Stimulated activated CD4-positive, alpha-beta T cell treated with anti-CD3 and anti-CD28 coated beads, Interleukin-4, amount 100 ng/mL, for 24 hours (primary cell): ENCODE data around the gene RBPJ.
A peak's percentile ranks its signal among the peaks of the same experiment; 100 is the strongest.
"Not testable (repeated sequence)": the region's sequence is repeated elsewhere in the genome, so short reads cannot be mapped to it uniquely, and the experiment has no call there.

ENCODE experiments used
- DNase-seq: peaks from one replicate; pipeline ENCODE4 v3.0.0-alpha.2; 2020

Gene RBPJ

GRCh38 chr4:26343038-26343398 is 22.2 kb downstream of the RBPJ start:
- DNase-seq, result no peak

DNA sequence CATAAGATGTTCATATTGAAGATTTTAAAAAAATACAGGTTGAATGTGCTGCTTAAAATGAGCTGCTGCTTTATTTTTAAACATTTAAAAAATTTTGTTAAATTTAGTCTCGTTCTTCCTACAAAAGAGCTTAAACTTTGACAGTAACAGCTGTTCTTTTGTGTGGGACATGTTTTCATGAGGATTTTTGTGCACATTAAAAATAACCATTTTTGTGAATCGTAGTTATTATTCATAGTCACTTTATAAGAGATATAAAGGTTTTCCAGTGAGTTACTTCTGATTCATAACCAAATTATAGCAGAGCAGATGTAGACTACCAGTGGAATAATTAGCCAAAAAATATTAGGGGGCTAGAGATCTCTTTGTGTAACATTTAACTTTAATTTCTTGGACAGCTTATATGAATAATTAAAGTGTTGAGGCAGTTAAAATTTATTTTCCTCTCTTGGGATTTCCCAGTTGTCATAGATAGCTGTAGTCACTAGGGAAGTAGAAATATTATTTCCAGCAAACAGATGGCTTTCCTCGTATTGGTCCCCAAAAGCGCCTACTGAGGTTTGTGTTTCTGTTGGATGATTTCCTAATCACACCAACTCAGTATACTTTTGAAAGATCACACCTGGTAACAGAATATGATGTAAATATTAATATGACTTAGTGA is 24.2 kb downstream of the RBPJ start:
- DNase-seq, result no peak

- no peak for DNase-seq
Observed at GRCh38 chr4:26345565-26345938, 24.7 kb downstream of the RBPJ start.

- DNase-seq, result no peak
Observed at GRCh38 chr4:26346203-26346620, 25.4 kb downstream of the RBPJ start.

DNA sequence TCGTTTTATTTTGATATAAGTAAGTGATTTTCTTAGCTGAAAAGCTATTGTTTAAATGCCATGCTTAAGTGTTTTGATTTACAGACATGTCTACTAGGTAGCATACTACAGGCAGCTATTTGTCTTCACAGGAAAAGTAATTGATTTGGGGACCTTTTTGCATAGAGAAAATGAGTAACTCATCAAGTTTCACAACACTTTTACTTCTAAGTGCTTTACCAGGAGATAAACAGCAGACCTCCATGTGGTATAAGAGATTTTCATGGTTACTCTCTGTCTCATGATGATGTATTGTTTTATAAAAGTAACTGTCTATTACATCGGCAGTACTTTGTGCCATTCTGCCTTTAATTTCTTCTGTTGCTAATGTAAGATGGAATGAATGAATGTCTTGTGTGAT is 28.7 kb downstream of the RBPJ start:
- DNase-seq, result no peak

- DNase-seq, result no peak
Observed at GRCh38 chr4:26351685-26352084, 30.9 kb downstream of the RBPJ start.

GRCh38 chr4:26354491-26354890 is 33.7 kb downstream of the RBPJ start:
- no peak for DNase-seq

- no peak for DNase-seq
Observed at GRCh38 chr4:26355392-26356052, 34.7 kb downstream of the RBPJ start.

GRCh38 chr4:26356081-26356501 is 35.3 kb downstream of the RBPJ start:
- DNase-seq, result no peak

- not testable (repeated sequence) for DNase-seq
Observed at GRCh38 chr4:26359521-26359920, 38.7 kb downstream of the RBPJ start.

- DNase-seq, result no peak
Observed at GRCh38 chr4:26360273-26360672, 39.5 kb downstream of the RBPJ start.

- DNase-seq, result no peak
Observed at GRCh38 chr4:26360864-26361263, 40.0 kb downstream of the RBPJ start.

GRCh38 chr4:26361297-26361696 is 40.5 kb downstream of the RBPJ start:
- no peak for DNase-seq

GRCh38 chr4:26362745-26363439 is 42.1 kb downstream of the RBPJ start:
- no peak for DNase-seq

DNA sequence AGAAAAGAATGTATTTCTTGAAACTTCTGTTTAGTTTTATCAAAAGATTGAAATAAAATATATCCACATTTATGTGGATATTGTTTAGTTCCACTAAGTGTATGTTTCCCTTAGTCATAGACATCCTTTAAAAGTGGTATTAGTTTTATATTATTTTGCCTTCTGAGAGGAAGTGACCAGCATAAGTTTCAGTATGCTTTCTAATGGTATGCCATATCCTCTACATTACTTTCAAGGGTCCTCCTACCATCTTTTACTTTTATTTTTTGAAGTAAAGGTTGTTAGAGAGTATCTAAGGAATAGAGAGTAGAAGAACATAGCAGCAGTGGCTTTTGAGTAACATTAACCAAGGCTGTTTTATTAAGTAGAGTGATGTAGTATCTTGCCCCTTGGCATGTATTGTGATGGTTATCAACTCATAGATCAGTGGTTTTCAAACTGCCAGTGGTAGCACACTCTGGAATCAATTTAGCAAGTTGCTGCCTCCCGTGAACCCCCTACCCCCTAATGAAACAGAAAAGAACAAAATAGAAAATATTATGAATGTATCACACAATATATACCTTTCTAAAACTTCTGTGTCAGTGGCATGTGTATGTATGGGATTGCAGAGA is 44.8 kb downstream of the RBPJ start:
- DNase-seq, result no peak

- DNase-seq, result no peak
Observed at GRCh38 chr4:26367811-26368210, 47.0 kb downstream of the RBPJ start.

DNA sequence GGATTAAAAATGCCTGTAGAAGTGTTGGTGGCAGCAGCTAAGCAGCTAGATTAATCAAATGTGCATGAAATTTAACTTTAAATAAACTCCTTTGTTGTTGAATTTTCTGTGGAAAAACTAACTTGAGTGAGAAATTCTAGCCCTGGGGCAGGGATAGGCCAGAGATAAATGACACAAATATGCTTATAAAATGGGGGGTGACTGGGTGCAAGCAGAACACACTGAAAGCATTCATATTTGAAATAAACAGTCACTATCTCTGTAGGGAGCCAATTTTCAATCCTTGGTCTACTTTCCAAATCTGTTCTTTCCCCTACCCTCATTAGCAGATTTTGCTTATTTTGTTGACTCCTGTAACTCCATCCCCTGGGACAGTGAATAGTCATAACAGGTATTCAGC is 47.9 kb downstream of the RBPJ start:
- DNase-seq, result no peak

DNA sequence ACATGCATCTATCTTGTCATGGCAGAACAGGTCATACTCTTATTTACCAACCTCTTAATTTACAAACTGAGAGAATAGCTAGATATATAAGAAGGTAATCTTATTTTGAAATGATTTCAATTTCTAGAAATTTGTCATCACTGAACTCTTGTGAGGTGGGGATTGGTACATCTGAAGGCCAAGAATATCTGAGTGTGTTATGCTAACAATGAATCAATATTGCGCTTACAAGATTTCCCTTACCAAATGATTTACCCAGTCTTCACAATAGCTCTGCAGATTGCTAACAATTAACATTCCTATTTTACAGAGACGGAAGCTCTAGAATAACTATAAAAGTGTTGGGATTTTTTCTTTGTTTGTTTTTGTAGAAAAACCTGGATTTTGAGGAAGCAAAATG is 48.3 kb downstream of the RBPJ start:
- no peak for DNase-seq

- DNase-seq, result no peak
Observed at GRCh38 chr4:26369581-26369980, 48.8 kb downstream of the RBPJ start.

- DNase-seq, result no peak
Observed at GRCh38 chr4:26372076-26372475, 51.3 kb downstream of the RBPJ start.

GRCh38 chr4:26372525-26373172 is 51.8 kb downstream of the RBPJ start:
- peak; percentile 48 for DNase-seq

DNA sequence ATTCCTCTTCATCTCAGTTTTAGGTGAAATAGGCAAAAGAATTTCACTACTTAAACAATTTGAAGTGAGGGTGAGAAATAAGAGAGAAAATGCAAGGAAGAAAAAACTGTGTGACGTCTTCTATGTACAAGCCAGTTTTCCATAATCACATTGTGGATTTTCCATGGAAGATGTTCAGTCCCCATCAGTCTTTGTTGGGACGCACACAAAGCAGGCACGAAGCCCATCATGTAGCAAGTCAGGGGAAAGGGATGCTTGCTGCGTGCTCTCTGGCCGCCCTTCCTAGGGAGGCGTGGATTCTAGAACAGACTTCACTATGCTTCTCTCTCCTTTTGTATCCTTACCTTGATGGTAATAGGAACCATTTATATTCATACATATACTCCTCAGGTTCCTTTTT is 54.7 kb downstream of the RBPJ start:
- no peak for DNase-seq
